DOHH2 (cell line): ENCODE data around the gene TSC22D1.

ENCODE experiments used
- H3F3A ChIP-seq: fragments of 200-600 bp; sonication (generic), shearing (Covaris generic); 2 replicates; pipeline ENCODE4 v1.6.0; 2016; ENCODE audit warnings: antibody characterized with exemption, mild to moderate bottlenecking; ENCODE audit not compliant: control insufficient read depth, insufficient read depth
- H3K27ac ChIP-seq: fragments of 200-600 bp; sonication (generic); 2 replicates; pipeline ENCODE4 v1.5.1; 2014; ENCODE audit warnings: low read depth, mild to moderate bottlenecking, low read length, moderate library complexity
- H3K27me3 ChIP-seq: fragments of 200-600 bp; sonication (generic); 2 replicates; pipeline ENCODE4 v1.6.1; 2014; ENCODE audit warnings: mild to moderate bottlenecking, low read length, mixed read lengths; ENCODE audit not compliant: control insufficient read depth
- H3K36me3 ChIP-seq: fragments of 200-600 bp; sonication (generic); 2 replicates; pipeline ENCODE4 v1.6.1; 2014; ENCODE audit warnings: mild to moderate bottlenecking, low read length, moderate library complexity, mixed read lengths; ENCODE audit not compliant: control insufficient read depth
- H3K4me1 ChIP-seq: fragments of 200-600 bp; sonication (generic); 2 replicates; pipeline ENCODE4 v1.6.1; 2014; ENCODE audit warnings: mild to moderate bottlenecking, low read length, mixed read lengths; ENCODE audit not compliant: control insufficient read depth
- H3K4me2 ChIP-seq: fragments of 200-600 bp; sonication (generic); 2 replicates; pipeline ENCODE4 v1.6.0; 2014; ENCODE audit warnings: mild to moderate bottlenecking, low read length, moderate library complexity
- H3K4me3 ChIP-seq: fragments of 200-600 bp; sonication (generic); 2 replicates; pipeline ENCODE4 v1.5.1; 2014; ENCODE audit warnings: mild to moderate bottlenecking, low read length, mixed read lengths
- H3K79me2 ChIP-seq: fragments of 200-600 bp; sonication (generic); 2 replicates; pipeline ENCODE4 v1.6.1; 2014; ENCODE audit warnings: mild to moderate bottlenecking, low read length, mixed read lengths; ENCODE audit not compliant: control insufficient read depth
- H3K9me2 ChIP-seq: fragments of 200-600 bp; sonication (generic); replicated peaks from 2 replicates; pipeline ENCODE4 v1.6.1; 2014; ENCODE audit warnings: mild to moderate bottlenecking, low read length, mixed read lengths; ENCODE audit not compliant: control insufficient read depth
- H3K9me3 ChIP-seq: fragments of 200-600 bp; sonication (generic); 2 replicates; pipeline ENCODE4 v1.6.1; 2014; ENCODE audit warnings: antibody characterized with exemption, low read length, mixed read lengths; ENCODE audit not compliant: control insufficient read depth, insufficient read depth
- H4K20me1 ChIP-seq: fragments of 200-600 bp; sonication (generic); 2 replicates; pipeline ENCODE4 v1.6.0; 2014; ENCODE audit warnings: low read depth, mild to moderate bottlenecking, antibody characterized with exemption, low read length, moderate library complexity; ENCODE audit not compliant: control insufficient read depth, insufficient read depth
- CTCF ChIP-seq: fragments of 200-600 bp; sonication (generic); IDR thresholded peaks from one replicate; pipeline ENCODE4 v1.5.1; 2014; ENCODE audit warnings: antibody characterized with exemption, mild to moderate bottlenecking, low read depth, low read length; ENCODE audit not compliant: poor library complexity, severe bottlenecking
- EZH2phosphoT487 ChIP-seq: fragments of 200-600 bp; sonication (generic); IDR thresholded peaks from 2 replicates; pipeline ENCODE4 v1.6.1; 2017; ENCODE audit warnings: borderline replicate concordance, mild to moderate bottlenecking, antibody characterized with exemption, low read length, moderate library complexity, mixed read lengths

The TSC22D1 gene

GRCh38 chr13:44464471-44464870, 111.7 kb downstream of the TSC22D1 start:
- Histone ChIP-seq H3K9me3 (peaks cover 4% of the 10 kb centered on the region; the same call in 1 of the 2 replicates), H3K4me3 (no peak overlapping the region), H3K4me1 (no peaks in the 10 kb centered on the region), H3K9me2 (no peaks in the 10 kb centered on the region), H3K36me3 (no peaks in the 10 kb centered on the region), H3K27me3 (no peaks in the 10 kb centered on the region), H3F3A (no peaks in the 10 kb centered on the region), H3K79me2 (no peaks in the 10 kb centered on the region), H4K20me1 (no peaks in the 10 kb centered on the region), H3K27ac (no peak overlapping the region), H3K4me2 (no peak overlapping the region)
- no peak for TF ChIP-seq CTCF
- no peak for TF ChIP-seq EZH2phosphoT487

GRCh38 chr13:44463759-44464158, 112.4 kb downstream of the TSC22D1 start:
- Histone ChIP-seq H3K27me3 (no peaks in the 10 kb centered on the region), H3K4me1 (no peaks in the 10 kb centered on the region), H3K4me2 (no peak overlapping the region), H3K36me3 (no peaks in the 10 kb centered on the region), H4K20me1 (no peaks in the 10 kb centered on the region), H3F3A (no peaks in the 10 kb centered on the region), H3K27ac (no peak overlapping the region), H3K9me2 (no peaks in the 10 kb centered on the region), H3K4me3 (no peak overlapping the region), H3K9me3 (peaks cover 11% of the 10 kb centered on the region; the same call in 1 of the 2 replicates), H3K79me2 (no peaks in the 10 kb centered on the region)
- no peak for TF ChIP-seq EZH2phosphoT487
- TF ChIP-seq CTCF = no peak

- Histone ChIP-seq H4K20me1 (no peaks in the 10 kb centered on the region), H3F3A (no peaks in the 10 kb centered on the region), H3K4me3 (no peak overlapping the region), H3K9me3 (peaks cover 14% of the 10 kb centered on the region; the same call in 1 of the 2 replicates), H3K79me2 (no peaks in the 10 kb centered on the region), H3K27ac (no peak overlapping the region), H3K36me3 (no peaks in the 10 kb centered on the region), H3K27me3 (no peaks in the 10 kb centered on the region), H3K4me1 (no peaks in the 10 kb centered on the region), H3K4me2 (no peak overlapping the region), H3K9me2 (no peaks in the 10 kb centered on the region)
- TF ChIP-seq EZH2phosphoT487 (no peak), CTCF (no peak)
Measured at GRCh38 chr13:44459674-44460073, 116.5 kb downstream of the TSC22D1 start.
